DND-41 (cell line): ENCODE measurements around the gene C1orf174.

Experiments used
- EZH2 ChIP-seq: IDR thresholded peaks from 3 replicates; pipeline ENCODE4 v1.6.1; 2012; ENCODE audit warnings: borderline replicate concordance, low read depth, mild to moderate bottlenecking, moderate library complexity, low read length, inconsistent platforms; ENCODE audit not compliant: severe bottlenecking
- TF ChIP-seq, protein P1 (sequence below): IDR thresholded peaks from 2 replicates; pipeline ENCODE4 v1.5.1; 2012; ENCODE audit warnings: borderline replicate concordance, low read length, moderate library complexity, mild to moderate bottlenecking; ENCODE audit not compliant: poor library complexity, severe bottlenecking; ENCODE audit errors: extremely low read depth

DNA sequence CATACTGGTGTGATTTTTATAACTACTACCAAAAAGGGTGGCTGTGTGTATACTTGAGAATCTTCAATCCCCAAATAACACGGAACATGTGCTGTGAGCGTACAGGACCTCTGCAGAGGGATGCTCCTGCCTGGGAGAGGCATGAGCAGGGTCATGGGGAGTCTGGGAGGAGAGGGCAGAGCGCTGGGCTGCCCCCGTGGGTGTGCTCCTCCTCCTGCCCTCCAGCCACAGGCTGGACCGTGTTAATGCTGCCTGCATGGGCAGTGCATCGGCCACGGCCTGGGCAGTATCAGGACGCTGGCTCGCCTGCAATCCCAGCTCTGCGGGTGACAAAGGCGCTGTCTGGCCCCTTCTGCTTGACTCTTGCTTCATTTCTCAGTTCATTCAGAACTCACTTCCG lies 49.2 kb downstream of the C1orf174 start:
- TF ChIP-seq EZH2, result no peak
- TF ChIP-seq, protein P1, sequence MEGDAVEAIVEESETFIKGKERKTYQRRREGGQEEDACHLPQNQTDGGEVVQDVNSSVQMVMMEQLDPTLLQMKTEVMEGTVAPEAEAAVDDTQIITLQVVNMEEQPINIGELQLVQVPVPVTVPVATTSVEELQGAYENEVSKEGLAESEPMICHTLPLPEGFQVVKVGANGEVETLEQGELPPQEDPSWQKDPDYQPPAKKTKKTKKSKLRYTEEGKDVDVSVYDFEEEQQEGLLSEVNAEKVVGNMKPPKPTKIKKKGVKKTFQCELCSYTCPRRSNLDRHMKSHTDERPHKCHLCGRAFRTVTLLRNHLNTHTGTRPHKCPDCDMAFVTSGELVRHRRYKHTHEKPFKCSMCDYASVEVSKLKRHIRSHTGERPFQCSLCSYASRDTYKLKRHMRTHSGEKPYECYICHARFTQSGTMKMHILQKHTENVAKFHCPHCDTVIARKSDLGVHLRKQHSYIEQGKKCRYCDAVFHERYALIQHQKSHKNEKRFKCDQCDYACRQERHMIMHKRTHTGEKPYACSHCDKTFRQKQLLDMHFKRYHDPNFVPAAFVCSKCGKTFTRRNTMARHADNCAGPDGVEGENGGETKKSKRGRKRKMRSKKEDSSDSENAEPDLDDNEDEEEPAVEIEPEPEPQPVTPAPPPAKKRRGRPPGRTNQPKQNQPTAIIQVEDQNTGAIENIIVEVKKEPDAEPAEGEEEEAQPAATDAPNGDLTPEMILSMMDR, result no peak
